Dendritic cell treated with granulocyte-macrophage colony-stimulating factor and Interleukin-4, amounts not matched to agents 40 ng/mL and 50 ng/mL, for 4 days (primary cell): ENCODE data around the gene PSORS1C1.

Experiments
- H3K27ac Mint-ChIP-seq: one replicate; pipeline ENCODE4 v1.8.0; 2022; ENCODE audit warnings: mild to moderate bottlenecking, mixed read lengths
- H3K27me3 Mint-ChIP-seq: one replicate; pipeline ENCODE4 v1.8.0; 2022; ENCODE audit warnings: mild to moderate bottlenecking, mixed read lengths
- H3K36me3 Mint-ChIP-seq: one replicate; pipeline ENCODE4 v1.8.0; 2022; ENCODE audit warnings: low read depth, mixed read lengths
- H3K4me1 Mint-ChIP-seq: one replicate; pipeline ENCODE4 v1.8.0; 2022; ENCODE audit warnings: low read depth, mixed read lengths
- H3K4me3 Mint-ChIP-seq: one replicate; pipeline ENCODE4 v1.8.0; 2022; ENCODE audit warnings: mild to moderate bottlenecking, moderate library complexity, mixed read lengths
- H3K9me3 Mint-ChIP-seq: one replicate; pipeline ENCODE4 v1.8.0; 2022; ENCODE audit warnings: mixed read lengths
- intact Hi-C: fragments of 100-400 bp; cut with micrococcal nuclease; formaldehyde crosslinking; loops from one replicate; pipeline ENCODE4 v1.15.0; 2022

PSORS1C1 gene

DNA sequence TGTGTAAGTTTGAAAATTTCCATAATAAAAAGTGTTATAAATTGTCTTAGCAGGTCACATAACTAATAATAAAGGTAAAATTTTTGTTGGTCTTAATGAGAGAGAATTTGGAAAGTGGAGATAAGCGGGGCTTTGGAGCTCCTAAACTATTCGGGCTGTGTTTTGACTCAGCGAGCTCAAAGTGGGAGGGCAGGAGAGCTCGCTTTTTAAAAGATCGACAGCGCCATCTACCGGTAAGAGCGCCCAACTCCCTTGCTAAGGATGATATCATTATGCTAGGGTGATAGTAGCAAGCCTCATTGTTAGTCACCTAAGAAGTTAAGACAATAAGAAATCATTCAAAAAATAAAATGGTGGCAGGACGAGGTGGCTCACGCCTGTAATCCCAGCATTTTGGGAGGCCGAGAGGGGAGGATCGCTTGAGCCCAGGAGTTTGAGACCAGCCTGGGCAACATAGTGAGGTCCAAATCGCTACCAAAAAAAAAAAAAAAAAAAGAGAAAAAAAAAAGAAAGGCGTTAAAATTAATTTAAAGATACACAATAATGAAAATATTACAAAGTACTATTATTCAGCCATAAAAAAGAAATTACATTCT lies 27.0 kb upstream of the PSORS1C1 start:
- Mint-ChIP-seq H3K4me3 (no peak overlapping the region), H3K27me3 (peaks cover 13% of the 10 kb centered on the region), H3K4me1 (peaks cover 5% of the 10 kb centered on the region), H3K27ac (no peak overlapping the region), H3K9me3 (no peaks in the 10 kb centered on the region), H3K36me3 (no peaks in the 10 kb centered on the region)
- intact Hi-C loops = loop anchor here (5.0 to 10.0 kb wide), 2 partner anchors 260 to 353 kb away; no protein-coding TSS in a partner anchor

DNA sequence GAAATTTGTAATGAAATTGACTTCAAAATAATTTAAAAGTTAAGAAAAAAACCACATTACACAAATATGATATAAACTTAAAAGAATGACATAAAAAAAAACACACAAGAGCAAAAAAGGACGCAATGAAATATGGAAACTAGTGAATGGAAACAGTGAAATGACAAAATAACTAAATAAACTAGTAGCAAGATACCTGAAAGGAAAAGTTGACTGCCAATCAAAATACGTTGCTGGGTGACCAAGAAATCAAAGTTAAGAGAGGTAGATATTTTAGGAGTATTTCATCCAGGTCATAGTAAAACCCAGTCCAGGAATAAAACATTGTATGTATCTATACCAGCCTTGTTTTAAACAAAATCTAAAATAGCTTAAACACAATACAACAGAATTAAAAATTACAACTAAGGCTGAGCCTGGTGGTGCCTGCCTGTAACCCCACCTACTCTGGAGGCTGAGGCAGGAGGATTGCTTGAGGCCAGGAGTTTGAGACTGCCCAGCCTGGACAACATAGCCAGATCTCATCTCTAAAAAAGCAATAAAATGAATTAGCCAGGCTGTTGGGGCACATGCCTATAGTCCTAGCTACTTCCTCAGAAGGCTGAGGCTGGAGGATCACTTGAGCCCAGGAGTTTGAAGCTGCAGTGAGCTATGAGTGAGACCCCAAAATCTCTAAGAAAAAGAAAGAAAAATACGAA lies 24.2 kb upstream of the PSORS1C1 start:
- H3K27me3 Mint-ChIP-seq = peaks cover 10% of the 10 kb centered on the region
- H3K4me3 Mint-ChIP-seq = no peak overlapping the region
- no peak overlapping the region for H3K27ac Mint-ChIP-seq
- H3K9me3 Mint-ChIP-seq = no peaks in the 10 kb centered on the region
- H3K4me1 Mint-ChIP-seq = peaks cover 22% of the 10 kb centered on the region
- intact Hi-C loops = no loop called here
- H3K36me3 Mint-ChIP-seq = no peaks in the 10 kb centered on the region

DNA sequence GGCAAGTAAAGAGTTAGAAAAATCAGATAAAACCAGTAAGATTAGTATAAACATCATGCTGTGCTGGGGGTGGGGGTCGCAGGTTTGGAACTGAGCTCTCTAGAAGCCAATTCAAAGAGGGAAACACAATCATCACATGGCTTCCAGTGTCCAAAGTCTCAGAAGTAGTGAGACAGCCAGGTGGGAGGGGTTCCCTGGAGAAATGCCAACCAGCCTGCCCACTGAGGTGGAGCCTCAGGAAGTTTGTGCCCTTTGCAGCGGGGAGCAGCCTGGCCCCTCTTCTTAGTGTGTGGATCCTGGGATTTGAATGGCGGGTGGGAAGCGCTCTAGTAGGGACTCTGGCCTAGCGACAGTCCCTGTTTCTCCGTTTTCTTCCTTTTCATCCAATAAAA lies 23.6 kb upstream of the PSORS1C1 start:
- Mint-ChIP-seq H3K4me1 (peaks cover 24% of the 10 kb centered on the region), H3K27me3 (peaks cover 8% of the 10 kb centered on the region), H3K4me3 (no peak overlapping the region), H3K9me3 (no peaks in the 10 kb centered on the region), H3K27ac (no peak overlapping the region), H3K36me3 (no peaks in the 10 kb centered on the region)
- intact Hi-C loops = no loop called here

DNA sequence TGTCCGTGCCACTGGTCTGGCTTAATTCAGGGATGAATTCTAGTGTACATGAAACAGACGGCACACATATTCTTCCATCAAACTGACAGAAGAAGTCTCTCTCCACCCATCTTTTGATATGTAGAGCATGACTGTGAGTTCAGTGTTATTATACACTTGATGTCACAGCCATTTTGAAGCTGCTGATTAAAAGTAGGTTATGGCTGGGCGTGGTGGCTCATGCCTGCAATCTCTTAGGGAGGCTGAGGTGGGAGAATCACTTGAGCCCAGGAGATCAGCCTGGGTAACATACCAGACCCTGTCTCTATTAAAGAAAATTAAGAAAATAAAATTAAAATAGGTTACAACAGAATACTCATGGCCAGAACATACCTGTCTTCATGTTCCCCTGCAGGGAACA lies 22.9 kb upstream of the PSORS1C1 start:
- intact Hi-C loops = no loop called here
- Mint-ChIP-seq H3K36me3 (no peaks in the 10 kb centered on the region), H3K27me3 (peaks cover 4% of the 10 kb centered on the region), H3K4me1 (peaks cover 31% of the 10 kb centered on the region), H3K4me3 (no peak overlapping the region), H3K9me3 (no peaks in the 10 kb centered on the region), H3K27ac (no peak overlapping the region)

DNA sequence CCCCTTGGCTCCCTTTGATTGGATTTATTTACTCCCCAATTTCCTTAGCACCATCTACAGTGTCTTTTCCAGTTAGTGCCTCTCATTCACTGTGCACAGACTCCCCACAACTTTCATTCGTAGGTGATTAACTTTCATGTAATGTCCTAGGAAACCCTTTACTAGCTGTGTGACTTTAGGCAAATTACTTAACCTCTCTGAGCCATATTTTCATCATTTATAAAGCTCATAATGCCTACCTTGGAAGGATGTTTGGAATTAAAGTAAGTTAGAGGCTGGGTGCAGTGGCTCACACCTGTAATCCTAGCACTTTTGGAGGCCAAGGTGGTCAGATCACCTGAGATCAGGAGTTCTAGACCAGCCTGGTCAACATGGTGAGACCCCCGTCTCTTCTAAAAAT lies 22.4 kb upstream of the PSORS1C1 start:
- no peaks in the 10 kb centered on the region for H3K27me3 Mint-ChIP-seq
- no peaks in the 10 kb centered on the region for H3K9me3 Mint-ChIP-seq
- no peaks in the 10 kb centered on the region for H3K36me3 Mint-ChIP-seq
- no peak overlapping the region for H3K27ac Mint-ChIP-seq
- peaks cover 37% of the 10 kb centered on the region for H3K4me1 Mint-ChIP-seq
- no peak overlapping the region for H3K4me3 Mint-ChIP-seq
- intact Hi-C loops = no loop called here

DNA sequence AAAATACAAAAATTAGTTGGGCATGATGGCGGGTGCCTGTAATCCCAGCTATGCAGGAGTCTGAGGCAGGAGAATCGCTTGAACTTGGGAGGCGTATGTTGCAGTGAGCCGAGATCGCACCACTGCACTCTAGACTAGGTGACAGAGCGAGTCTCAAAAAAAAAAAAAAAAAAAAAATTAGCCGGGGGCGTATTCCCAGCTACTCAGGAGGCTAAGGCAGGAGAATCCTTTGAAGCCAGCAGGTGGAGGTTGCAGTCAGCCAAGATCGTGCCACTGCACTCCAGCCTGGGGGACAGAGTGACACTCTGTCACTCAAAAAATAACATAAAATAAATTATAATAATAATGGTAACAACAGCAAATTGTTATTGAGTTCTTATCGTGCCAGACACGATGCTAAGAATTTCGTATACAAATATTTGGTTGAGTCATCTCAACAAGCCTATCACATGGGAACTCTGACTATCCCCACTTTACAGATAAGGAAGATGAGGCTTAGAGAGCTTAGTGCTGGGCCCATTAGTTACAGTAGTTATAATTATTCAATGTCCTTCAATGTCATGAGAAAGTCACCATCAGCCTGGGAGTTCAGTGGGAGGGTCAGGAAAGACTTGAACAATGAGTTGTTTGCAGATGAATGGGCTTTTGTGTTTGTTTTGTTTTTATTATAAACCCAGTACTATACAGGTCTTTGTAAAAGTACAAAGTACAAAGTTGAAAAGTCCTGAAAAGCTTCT lies 21.7 kb upstream of the PSORS1C1 start:
- Mint-ChIP-seq H3K4me1 (peaks cover 38% of the 10 kb centered on the region), H3K4me3 (no peak overlapping the region), H3K36me3 (no peaks in the 10 kb centered on the region), H3K9me3 (no peaks in the 10 kb centered on the region), H3K27ac (no peak overlapping the region), H3K27me3 (no peaks in the 10 kb centered on the region)
- intact Hi-C loops = no loop called here

DNA sequence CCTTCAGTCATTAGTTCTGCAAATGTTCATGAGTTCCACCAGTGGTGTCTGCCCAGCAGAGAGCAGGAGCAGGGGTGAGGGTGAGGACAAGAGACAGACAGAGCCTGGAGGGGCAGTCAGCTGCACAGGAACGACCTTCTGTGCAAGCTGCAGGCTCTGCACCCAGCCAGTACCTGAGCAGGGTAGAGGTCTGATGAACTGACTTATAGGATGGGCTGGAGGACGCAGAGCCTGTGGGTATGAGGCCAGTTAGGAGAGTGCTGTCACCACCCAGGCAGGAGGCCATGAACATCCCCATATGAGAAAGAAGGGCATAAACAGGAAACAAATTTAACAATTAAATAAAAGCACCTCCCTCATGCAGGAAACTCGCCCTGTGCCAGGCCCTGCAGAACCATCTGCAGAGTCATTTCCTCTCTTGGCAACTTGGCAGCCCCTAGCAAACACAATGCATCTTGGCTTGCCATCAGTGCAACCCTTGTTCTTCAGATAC lies 20.2 kb upstream of the PSORS1C1 start:
- intact Hi-C loops = no loop called here
- Mint-ChIP-seq H3K36me3 (no peaks in the 10 kb centered on the region), H3K4me1 (peaks cover 45% of the 10 kb centered on the region), H3K27ac (peak overlapping the region; percentile 67), H3K4me3 (peak overlapping the region; percentile 27), H3K27me3 (no peaks in the 10 kb centered on the region), H3K9me3 (no peaks in the 10 kb centered on the region)

DNA sequence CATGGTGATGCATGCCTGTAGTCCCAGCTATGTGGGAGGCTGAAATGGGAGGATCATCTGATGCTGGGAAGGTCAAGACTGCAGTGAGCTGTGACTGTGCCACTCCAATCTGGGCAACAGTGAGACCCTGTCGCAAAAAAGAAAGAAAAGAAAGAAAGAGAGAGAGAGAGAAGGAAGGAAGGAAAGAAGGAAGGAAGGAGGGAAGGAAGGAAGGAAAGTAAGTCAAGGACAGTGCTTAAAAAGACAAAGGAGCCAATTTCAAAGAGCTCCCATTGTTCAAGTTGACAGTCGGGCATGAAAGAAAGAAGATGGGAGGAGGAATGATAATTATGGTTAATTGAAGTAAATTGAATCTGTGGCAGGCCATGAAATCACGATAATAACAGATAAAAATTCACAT lies 18.4 kb upstream of the PSORS1C1 start:
- Mint-ChIP-seq H3K9me3 (no peaks in the 10 kb centered on the region), H3K4me1 (peaks cover 45% of the 10 kb centered on the region)

DNA sequence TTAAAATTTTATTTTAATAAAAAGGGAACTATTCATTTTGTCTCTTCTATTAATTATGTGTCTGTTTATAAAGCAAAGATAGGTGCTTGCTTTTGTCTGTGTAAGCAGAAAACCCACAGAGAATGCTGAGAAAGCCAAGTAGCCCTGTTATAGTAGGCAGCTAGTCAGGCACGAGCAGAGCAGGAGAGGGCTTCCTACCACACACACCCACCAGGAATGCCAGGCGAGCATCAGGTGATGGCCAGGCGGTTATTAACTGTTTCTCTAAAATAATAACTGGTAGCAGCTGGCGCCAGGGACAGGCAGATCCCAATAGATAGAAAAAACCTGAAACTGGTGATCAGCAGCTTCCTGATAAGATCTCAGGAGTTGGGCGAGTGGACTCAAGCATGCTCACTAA lies 17.9 kb upstream of the PSORS1C1 start:
- Mint-ChIP-seq H3K27me3 (no peaks in the 10 kb centered on the region), H3K4me3 (no peak overlapping the region), H3K4me1 (peaks cover 45% of the 10 kb centered on the region), H3K9me3 (no peaks in the 10 kb centered on the region), H3K27ac (no peak overlapping the region), H3K36me3 (no peaks in the 10 kb centered on the region)
- intact Hi-C loops = no loop called here

More for the DNA sequence above, 18.4 kb upstream of the PSORS1C1 start:
- Mint-ChIP-seq H3K36me3 (no peaks in the 10 kb centered on the region), H3K27ac (no peak overlapping the region), H3K27me3 (no peaks in the 10 kb centered on the region), H3K4me3 (no peak overlapping the region)
- intact Hi-C loops = no loop called here

DNA sequence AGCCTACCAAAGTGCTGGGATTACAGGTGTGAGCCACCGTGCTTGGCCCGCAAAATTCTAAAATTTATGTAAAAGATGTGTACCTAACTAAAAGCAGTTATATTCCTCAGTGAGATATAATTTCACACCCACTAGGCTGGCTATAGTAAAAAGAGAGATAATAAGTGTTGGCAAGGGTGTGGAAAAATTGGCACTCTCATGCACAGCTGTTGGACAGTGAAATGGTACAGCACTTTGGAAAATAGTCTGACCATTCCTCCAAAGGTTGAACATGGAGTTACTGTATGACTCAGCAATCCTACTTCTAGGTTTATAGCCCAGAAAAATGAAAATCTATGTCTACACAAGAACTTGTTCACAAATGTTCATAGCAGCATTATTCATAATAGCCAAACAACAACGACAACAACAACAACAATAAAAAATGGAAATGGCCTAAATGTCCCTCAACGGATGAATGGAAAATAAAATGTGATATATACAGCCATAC lies 16.1 kb upstream of the PSORS1C1 start:
- Mint-ChIP-seq H3K27ac (no peak overlapping the region), H3K36me3 (no peaks in the 10 kb centered on the region), H3K9me3 (no peaks in the 10 kb centered on the region), H3K4me3 (no peak overlapping the region), H3K27me3 (no peaks in the 10 kb centered on the region), H3K4me1 (peaks cover 45% of the 10 kb centered on the region)
- intact Hi-C loops = no loop called here

DNA sequence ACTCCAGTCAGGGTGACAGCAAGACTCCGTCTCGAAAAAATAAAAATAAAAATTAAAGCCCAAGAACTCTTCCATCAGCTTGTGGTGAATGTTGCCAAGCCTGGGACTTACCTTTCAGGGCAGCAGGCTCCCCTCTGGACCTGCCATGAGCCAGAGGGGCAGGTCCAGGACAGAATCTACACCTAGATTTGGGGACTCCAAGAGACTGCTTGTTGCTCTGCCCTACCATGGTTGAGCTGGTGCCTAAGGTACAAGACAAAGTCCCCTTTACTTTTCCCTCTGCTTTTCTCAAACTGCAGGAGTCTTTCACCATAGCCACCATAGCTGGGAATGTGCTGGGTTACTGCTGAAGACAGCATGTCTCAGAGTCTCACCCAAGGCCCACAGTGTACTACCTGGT lies 11.5 kb upstream of the PSORS1C1 start:
- intact Hi-C loops = no loop called here
- no peak overlapping the region for H3K4me3 Mint-ChIP-seq
- H3K4me1 Mint-ChIP-seq = peaks cover 27% of the 10 kb centered on the region
- H3K27me3 Mint-ChIP-seq = peaks cover 3% of the 10 kb centered on the region
- no peaks in the 10 kb centered on the region for H3K9me3 Mint-ChIP-seq
- no peak overlapping the region for H3K27ac Mint-ChIP-seq
- H3K36me3 Mint-ChIP-seq = no peaks in the 10 kb centered on the region

DNA sequence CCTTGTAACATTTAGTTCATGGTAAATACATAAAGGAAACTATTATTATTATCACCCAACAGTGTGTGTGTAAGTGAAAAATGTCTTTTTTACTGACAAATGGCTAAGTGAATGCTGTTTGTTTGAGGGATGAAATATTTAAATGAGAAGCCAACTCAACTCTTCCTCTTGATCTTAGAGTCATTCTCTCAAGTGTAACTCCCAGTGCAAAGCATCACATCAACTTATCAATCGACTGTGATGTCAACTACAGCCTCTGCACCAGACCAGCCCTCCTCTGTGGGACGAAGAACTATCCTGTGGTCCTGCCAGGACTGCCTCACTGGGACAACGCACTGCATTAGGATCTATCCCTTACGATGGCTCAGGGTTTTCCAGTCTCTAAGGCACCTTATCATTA lies 7.5 kb upstream of the PSORS1C1 start:
- no peaks in the 10 kb centered on the region for H3K36me3 Mint-ChIP-seq
- H3K4me3 Mint-ChIP-seq = no peak overlapping the region
- intact Hi-C loops = no loop called here
- H3K4me1 Mint-ChIP-seq = peaks cover 53% of the 10 kb centered on the region
- H3K27ac Mint-ChIP-seq = no peak overlapping the region
- H3K9me3 Mint-ChIP-seq = no peaks in the 10 kb centered on the region
- peaks cover 28% of the 10 kb centered on the region for H3K27me3 Mint-ChIP-seq

DNA sequence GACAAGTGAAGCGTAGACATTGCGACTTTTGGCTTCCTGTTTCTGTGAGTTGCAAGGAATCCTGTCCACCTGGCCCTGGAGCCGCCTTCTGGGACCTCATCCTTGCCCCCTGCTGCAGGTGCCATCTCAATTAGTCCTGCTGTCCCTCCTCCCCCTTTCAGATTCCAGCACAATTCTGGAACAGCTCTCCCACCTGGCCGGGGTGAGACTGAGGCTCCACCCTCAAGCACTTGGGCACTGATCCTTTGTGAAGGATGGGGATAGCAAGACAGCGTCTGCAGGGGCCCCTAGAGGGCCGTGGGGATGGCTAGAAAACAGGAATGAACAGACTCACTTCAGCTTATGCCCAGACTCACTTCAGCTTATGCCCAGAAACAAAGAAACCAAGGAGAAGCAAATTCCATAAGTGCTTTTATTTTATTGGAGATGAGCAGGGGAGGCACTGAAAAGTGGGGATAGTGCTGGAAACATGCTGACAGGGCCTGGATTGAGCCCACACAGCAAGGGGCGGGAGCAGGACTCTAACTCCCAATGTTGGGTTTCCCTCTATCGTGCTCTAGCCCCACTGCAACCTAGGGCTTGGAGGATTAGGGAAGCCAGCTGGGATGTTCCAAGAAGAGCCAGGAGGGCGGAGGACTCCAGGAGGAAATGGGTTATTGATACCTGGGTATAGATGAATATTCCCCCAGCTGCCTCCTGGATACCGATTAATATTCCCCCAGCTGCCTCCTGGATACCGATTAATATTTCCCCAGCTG lies 3.6 kb upstream of the PSORS1C1 start:
- no peaks in the 10 kb centered on the region for H3K36me3 Mint-ChIP-seq
- H3K4me3 Mint-ChIP-seq = no peak overlapping the region

DNA sequence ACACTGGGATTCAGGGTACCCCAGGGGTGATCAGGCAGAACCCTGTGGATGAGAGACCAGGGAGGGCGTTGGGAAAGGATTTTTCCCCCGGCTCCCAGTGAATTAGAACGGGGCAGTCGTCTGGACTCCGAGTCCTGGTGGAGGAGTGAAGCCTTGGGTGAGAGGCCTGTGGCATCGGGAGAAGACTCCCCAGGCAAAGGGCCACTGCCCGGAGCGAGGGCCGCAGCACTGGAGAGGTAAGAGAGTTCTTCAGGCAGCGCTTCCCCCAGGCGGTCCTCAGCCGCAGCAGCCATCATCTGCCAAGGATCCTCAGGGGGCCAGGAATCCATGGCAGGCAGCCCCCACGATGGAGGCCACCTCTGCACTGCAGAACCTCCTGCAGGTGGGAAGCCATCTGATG lies 2.9 kb upstream of the PSORS1C1 start:
- intact Hi-C loops = no loop called here
- Mint-ChIP-seq H3K36me3 (no peaks in the 10 kb centered on the region), H3K9me3 (no peaks in the 10 kb centered on the region), H3K27me3 (peaks cover 37% of the 10 kb centered on the region), H3K27ac (no peak overlapping the region), H3K4me1 (peaks cover 85% of the 10 kb centered on the region), H3K4me3 (no peak overlapping the region)

More for the DNA sequence above, 3.6 kb upstream of the PSORS1C1 start:
- intact Hi-C loops = no loop called here
- Mint-ChIP-seq H3K4me1 (peaks cover 85% of the 10 kb centered on the region), H3K9me3 (no peaks in the 10 kb centered on the region), H3K27ac (no peak overlapping the region), H3K27me3 (peaks cover 37% of the 10 kb centered on the region)
